ENCODE data around the gene FSIP1.

Gene FSIP1

GRCh38 chr15:39618063-39618823 lies 164.4 kb downstream of the FSIP1 start:
- no peak for DNase-seq (ENCODE audit: low spot score)

- peak; percentile 80 for DNase-seq (ENCODE audit: low spot score)
Measured at GRCh38 chr15:39616731-39617455, 165.7 kb downstream of the FSIP1 start.

- DNase-seq (ENCODE audit: low spot score): no peak
Measured at GRCh38 chr15:39613861-39614260, 168.8 kb downstream of the FSIP1 start.

GRCh38 chr15:39613271-39613670 lies 169.4 kb downstream of the FSIP1 start:
- DNase-seq (ENCODE audit: low spot score): no peak

- DNase-seq (ENCODE audit: low spot score): no peak
Measured at GRCh38 chr15:39610665-39611064, 172.0 kb downstream of the FSIP1 start.

GRCh38 chr15:39609166-39609916 lies 173.3 kb downstream of the FSIP1 start:
- no peak for DNase-seq (ENCODE audit: low spot score)

GRCh38 chr15:39608185-39609139 lies 174.2 kb downstream of the FSIP1 start:
- DNase-seq (ENCODE audit: low spot score): no peak

- DNase-seq (ENCODE audit: low spot score): no peak
Measured at GRCh38 chr15:39605146-39605545, 177.5 kb downstream of the FSIP1 start.

GRCh38 chr15:39602143-39602542 lies 180.5 kb downstream of the FSIP1 start:
- DNase-seq (ENCODE audit: low spot score): no peak

GRCh38 chr15:39599871-39600270 lies 182.8 kb downstream of the FSIP1 start:
- peak; percentile 40 for DNase-seq (ENCODE audit: low spot score)

- peak; percentile 59 for DNase-seq (ENCODE audit: low spot score)
Measured at GRCh38 chr15:39598958-39599845, 183.4 kb downstream of the FSIP1 start.

GRCh38 chr15:39598186-39598850 lies 184.3 kb downstream of the FSIP1 start:
- DNase-seq (ENCODE audit: low spot score): peak; percentile 75

- no peak for DNase-seq (ENCODE audit: low spot score)
Measured at GRCh38 chr15:39597751-39598185, 184.9 kb downstream of the FSIP1 start.

GRCh38 chr15:39597336-39597735 lies 185.3 kb downstream of the FSIP1 start:
- no peak for DNase-seq (ENCODE audit: low spot score)

GRCh38 chr15:39596358-39597051 lies 186.1 kb downstream of the FSIP1 start:
- DNase-seq (ENCODE audit: low spot score): peak; percentile 52

- DNase-seq (ENCODE audit: low spot score): peak; percentile 44
Measured at GRCh38 chr15:39595338-39596221, 187.1 kb downstream of the FSIP1 start.

GRCh38 chr15:39594446-39595337 lies 187.9 kb downstream of the FSIP1 start:
- peak; percentile 60 for DNase-seq (ENCODE audit: low spot score)

Measured in kidney tubule cell (primary cell).